WTC11 (cell line): ENCODE results near the gene DCP1A. TPM values are rescaled to one million over a fixed set of nuclear protein-coding genes. Genes with fewer than 3 reads are reported as not detected.
A peak's percentile ranks its signal among the peaks of the same experiment; 100 is the strongest.

ENCODE experiments used
- ATAC-seq: fragments of 200-7000 bp; cut with Tn5 transposase; 2 replicates; pipeline ENCODE4 v1.10.0; 2021; ENCODE audit warnings: mild to moderate bottlenecking, moderate library complexity
- CTCF ChIA-PET: fragments of 300-600 bp; sonication (Branson Sonifier 250); formaldehyde crosslinking; loops from one replicate; lab custom pipeline; 2021; ENCODE audit warnings: antibody characterized with exemption; lab: Charles Lee
- POLR2A ChIA-PET: fragments of 350-600 bp; sonication (Branson Sonifier 250); formaldehyde crosslinking; loops from one replicate; lab custom pipeline; 2021; ENCODE audit warnings: antibody characterized with exemption; lab: Charles Lee
- DNase-seq: peaks from one replicate; pipeline ENCODE4 v3.0.0; 2021; ENCODE audit warnings: low spot score
- H3K27ac Mint-ChIP-seq: 2 replicates; pipeline ENCODE4 v1.8.0; 2021; ENCODE audit warnings: mixed read lengths
- H3K27me3 Mint-ChIP-seq: 2 replicates; pipeline ENCODE4 v1.8.0; 2021; ENCODE audit warnings: low read depth, mild to moderate bottlenecking, moderate library complexity, mixed read lengths
- H3K36me3 Mint-ChIP-seq: 2 replicates; pipeline ENCODE4 v1.8.0; 2021; ENCODE audit warnings: mixed read lengths
- H3K4me1 Mint-ChIP-seq: 2 replicates; pipeline ENCODE4 v1.8.0; 2022; ENCODE audit warnings: mixed read lengths
- H3K4me3 Mint-ChIP-seq: 2 replicates; pipeline ENCODE4 v1.8.0; 2021; ENCODE audit warnings: mild to moderate bottlenecking, moderate library complexity, mixed read lengths
- H3K9me3 Mint-ChIP-seq: 2 replicates; pipeline ENCODE4 v1.8.0; 2021; ENCODE audit warnings: mixed read lengths
- AFF4 ChIP-seq: sonication (generic); formaldehyde crosslinking; IDR thresholded peaks from 2 replicates; pipeline ENCODE4 v1.8.1; 2023; ENCODE audit warnings: mild to moderate bottlenecking, missing genetic modification reagents, borderline replicate concordance
- CREM ChIP-seq: sonication (generic); formaldehyde crosslinking; IDR thresholded peaks from 2 replicates; pipeline ENCODE4 v1.8.1; 2022; ENCODE audit warnings: mild to moderate bottlenecking, missing genetic modification reagents, moderate library complexity
- ETV6 ChIP-seq: sonication (generic); formaldehyde crosslinking; IDR thresholded peaks from 2 replicates; pipeline ENCODE4 v1.8.1; 2022; ENCODE audit warnings: mild to moderate bottlenecking, missing genetic modification reagents
- GRHL2 ChIP-seq: fragments of 250-450 bp; sonication (Bioruptor Pico); IDR thresholded peaks from 2 replicates; pipeline ENCODE4 v1.8.0; 2022; ENCODE audit warnings: mild to moderate bottlenecking, moderate library complexity; ENCODE audit not compliant: insufficient replicate concordance, severe bottlenecking
- HMGXB4 ChIP-seq: sonication (generic); formaldehyde crosslinking; IDR thresholded peaks from 2 replicates; pipeline ENCODE4 v1.8.1; 2023; ENCODE audit warnings: mild to moderate bottlenecking, moderate library complexity, missing genetic modification reagents
- JUN ChIP-seq: sonication (generic); formaldehyde crosslinking; IDR thresholded peaks from 2 replicates; pipeline ENCODE4 v1.8.0; 2023; ENCODE audit warnings: mild to moderate bottlenecking, missing genetic modification reagents
- NFE2L1 ChIP-seq: sonication (generic); formaldehyde crosslinking; IDR thresholded peaks from 2 replicates; pipeline ENCODE4 v1.8.1; 2023; ENCODE audit warnings: missing genetic modification reagents
- NR3C1 ChIP-seq: sonication (generic); formaldehyde crosslinking; conservative IDR thresholded peaks from 2 replicates; pipeline ENCODE4 v1.8.1; 2023; ENCODE audit warnings: low read depth, mild to moderate bottlenecking, missing genetic modification reagents
- TCF7 ChIP-seq: sonication (generic); formaldehyde crosslinking; IDR thresholded peaks from 2 replicates; pipeline ENCODE4 v1.8.0; 2022; ENCODE audit warnings: mild to moderate bottlenecking, low read depth, missing genetic modification reagents, moderate library complexity
- USF1 ChIP-seq: sonication (generic); formaldehyde crosslinking; IDR thresholded peaks from 2 replicates; pipeline ENCODE4 v1.8.0; 2022; ENCODE audit warnings: mild to moderate bottlenecking, missing genetic modification reagents
- ZMAT4 ChIP-seq: fragments of 250-450 bp; sonication (Bioruptor Pico); IDR thresholded peaks from 2 replicates; pipeline ENCODE4 v1.9.0; 2021; ENCODE audit warnings: mild to moderate bottlenecking
- ZNF121 ChIP-seq: sonication (generic); formaldehyde crosslinking; IDR thresholded peaks from 2 replicates; pipeline ENCODE4 v1.8.0; 2023; ENCODE audit warnings: missing genetic modification reagents
- ZNF281 ChIP-seq: sonication (generic); formaldehyde crosslinking; IDR thresholded peaks from 2 replicates; pipeline ENCODE4 v1.8.0; 2023; ENCODE audit warnings: mild to moderate bottlenecking, missing genetic modification reagents
- ZNF425 ChIP-seq: fragments of 250-450 bp; sonication (Bioruptor Pico); conservative IDR thresholded peaks from 2 replicates; pipeline ENCODE4 v1.9.0; 2021; ENCODE audit warnings: mild to moderate bottlenecking
- ZSCAN18 ChIP-seq: fragments of 250-450 bp; sonication (Bioruptor Pico); IDR thresholded peaks from 2 replicates; pipeline ENCODE4 v2.1.2; 2022; ENCODE audit warnings: mild to moderate bottlenecking, moderate library complexity
- total RNA-seq: library from RNA; stranded (reverse); gene quantifications from 3 replicates; pipeline ENCODE4 v1.2.3, GENCODE V29; 2021

The DCP1A gene
- total RNA-seq, 1 experiment from 2014 or later, result 19.1 TPM

- TF ChIP-seq ZNF281 (CRISPR knock-in tag), result no peak
Observed at GRCh38 chr3:53273146-53273670, 74.1 kb downstream of the DCP1A start (continued).

GRCh38 chr3:53269888-53270880 is 77.2 kb downstream of the DCP1A start:
- Mint-ChIP-seq H3K27me3 (no peaks in the 10 kb centered on the region; the same call in 1 of the 2 replicates), H3K9me3 (no peaks in the 10 kb centered on the region), H3K4me3 (no peak overlapping the region), H3K27ac (peak overlapping the region; percentile 98), H3K4me1 (peaks cover 29% of the 10 kb centered on the region), H3K36me3 (no peaks in the 10 kb centered on the region)
- ChIA-PET CTCF (interaction anchor here (1.1 to 1.9 kb wide), 3 partner anchors 11 to 74 kb away, joined by 3 to 10 read pairs (median 4); no protein-coding TSS in a partner anchor), POLR2A (interaction anchor here (0.5 to 1.0 kb wide), 3 partner anchors 8 to 15 kb away, joined by 3 to 7 read pairs (median 4); partner anchors contain the start of gene TKT)
- peak; percentile 60 for DNase-seq
- ATAC-seq, result peak; percentile 90
- TF ChIP-seq GRHL2 (CRISPR knock-in tag), result no peak
- TF ChIP-seq USF1 (CRISPR knock-in tag), result no peak
- no peak for TF ChIP-seq ETV6 (CRISPR knock-in tag)
- no peak for TF ChIP-seq TCF7 (CRISPR knock-in tag)
- TF ChIP-seq NFE2L1 (CRISPR knock-in tag), result peak; percentile 100
- TF ChIP-seq ZMAT4 (CRISPR knock-in tag), result no peak
- no peak for TF ChIP-seq JUN
- TF ChIP-seq NR3C1 (CRISPR knock-in tag), result no peak
- no peak for TF ChIP-seq ZSCAN18 (CRISPR knock-in tag)
- TF ChIP-seq ZNF121, result no peak
- no peak for TF ChIP-seq AFF4 (CRISPR knock-in tag)
- no peak for TF ChIP-seq CREM (CRISPR knock-in tag)
- no peak for TF ChIP-seq HMGXB4 (CRISPR knock-in tag)
- TF ChIP-seq ZNF425 (CRISPR knock-in tag), result no peak
